Fibroblast of the aortic adventitia (primary cell): ENCODE measurements around the gene MYLK. TPM values are rescaled to one million over a fixed set of nuclear protein-coding genes. Genes with fewer than 3 reads are reported as not detected.
A peak's percentile ranks its signal among the peaks of the same experiment; 100 is the strongest.

Source experiments
- DNase-seq: peaks from one replicate; pipeline ENCODE4 v3.0.0-alpha.2; 2010; ENCODE audit warnings: low read depth
- H3K4me3 ChIP-seq: 2 replicates; pipeline ENCODE4 v1.5.1; 2011; ENCODE audit warnings: low read depth, mild to moderate bottlenecking, control low read depth, low read length, moderate library complexity
- total RNA-seq: library from RNA; depleted of rRNA; stranded (reverse); fragments of >200 nt; gene quantifications from 2 replicates; pipeline ENCODE4 v1.2.3, GENCODE V29; 2012; ENCODE audit warnings: low replicate concordance
- TF ChIP-seq, protein P1 (sequence below): IDR thresholded peaks from 2 replicates; pipeline ENCODE4 v1.5.1; 2011; ENCODE audit warnings: mild to moderate bottlenecking, low read length, control low read depth, inconsistent platforms; ENCODE audit not compliant: insufficient read depth

The MYLK gene
- total RNA-seq, 1 donor: 74.7 TPM

DNA sequence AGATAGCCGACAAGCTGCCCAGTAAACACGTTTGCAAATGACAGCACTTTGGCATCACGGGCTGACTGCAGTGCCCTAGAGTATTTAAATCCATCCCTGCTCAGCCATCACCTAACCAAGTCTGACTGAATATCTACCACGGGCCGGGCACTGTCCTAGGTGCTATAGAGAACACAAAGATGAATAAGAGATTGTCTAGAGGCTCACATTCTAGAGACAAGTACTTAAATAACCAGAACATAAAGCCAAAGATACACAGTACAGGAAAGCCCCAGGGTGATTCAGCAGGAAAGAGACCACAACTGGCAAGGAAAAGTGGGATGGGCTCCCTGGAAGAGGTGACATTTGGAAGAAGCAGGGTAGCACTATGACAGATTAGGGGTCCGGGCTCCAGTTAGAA is 103.5 kb downstream of the MYLK start:
- TF ChIP-seq, protein P1, sequence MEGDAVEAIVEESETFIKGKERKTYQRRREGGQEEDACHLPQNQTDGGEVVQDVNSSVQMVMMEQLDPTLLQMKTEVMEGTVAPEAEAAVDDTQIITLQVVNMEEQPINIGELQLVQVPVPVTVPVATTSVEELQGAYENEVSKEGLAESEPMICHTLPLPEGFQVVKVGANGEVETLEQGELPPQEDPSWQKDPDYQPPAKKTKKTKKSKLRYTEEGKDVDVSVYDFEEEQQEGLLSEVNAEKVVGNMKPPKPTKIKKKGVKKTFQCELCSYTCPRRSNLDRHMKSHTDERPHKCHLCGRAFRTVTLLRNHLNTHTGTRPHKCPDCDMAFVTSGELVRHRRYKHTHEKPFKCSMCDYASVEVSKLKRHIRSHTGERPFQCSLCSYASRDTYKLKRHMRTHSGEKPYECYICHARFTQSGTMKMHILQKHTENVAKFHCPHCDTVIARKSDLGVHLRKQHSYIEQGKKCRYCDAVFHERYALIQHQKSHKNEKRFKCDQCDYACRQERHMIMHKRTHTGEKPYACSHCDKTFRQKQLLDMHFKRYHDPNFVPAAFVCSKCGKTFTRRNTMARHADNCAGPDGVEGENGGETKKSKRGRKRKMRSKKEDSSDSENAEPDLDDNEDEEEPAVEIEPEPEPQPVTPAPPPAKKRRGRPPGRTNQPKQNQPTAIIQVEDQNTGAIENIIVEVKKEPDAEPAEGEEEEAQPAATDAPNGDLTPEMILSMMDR: no peak
- no peak for DNase-seq
- no peak overlapping the region for H3K4me3 ChIP-seq

- DNase-seq: no peak
- TF ChIP-seq, protein P1: no peak
These were observed 104.4 kb downstream of the MYLK start for GRCh38 chr3:123779655-123780231.

DNA sequence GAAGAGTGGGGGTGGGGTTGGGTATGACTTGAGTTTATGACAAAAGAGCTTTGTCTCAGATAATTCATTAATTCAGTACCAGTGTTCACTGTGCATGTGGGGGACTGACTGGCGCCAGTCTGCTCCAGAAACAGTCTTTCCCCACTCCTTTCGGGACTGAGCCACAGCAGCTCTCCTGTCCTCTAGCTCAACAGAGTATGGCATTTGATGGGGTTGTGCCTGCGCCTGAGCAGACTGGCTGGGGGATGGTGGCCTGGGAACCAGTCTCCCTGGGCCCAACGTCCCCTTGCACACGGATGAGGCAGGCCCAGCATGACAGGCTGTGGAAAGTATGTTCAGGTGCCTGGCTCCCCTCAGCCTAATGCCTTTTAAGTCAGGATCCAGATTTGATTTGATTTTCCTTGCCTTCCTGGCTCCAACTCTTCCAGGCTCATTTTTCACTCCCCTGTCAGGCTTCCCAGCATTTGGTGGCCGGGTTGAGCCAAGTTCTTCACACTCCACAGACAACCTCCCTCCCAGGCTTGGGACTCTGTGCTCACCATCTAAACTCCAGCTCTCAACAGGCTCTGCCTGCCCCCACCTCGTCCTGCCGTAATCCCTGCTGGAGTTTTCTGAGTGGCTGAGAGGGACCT is 105.0 kb downstream of the MYLK start:
- peak; percentile 74 for DNase-seq
- no peak overlapping the region for H3K4me3 ChIP-seq
- TF ChIP-seq, protein P1: no peak

More at GRCh38 chr3:123779655-123780231, 104.4 kb downstream of the MYLK start:
- H3K4me3 ChIP-seq: no peak overlapping the region

DNA sequence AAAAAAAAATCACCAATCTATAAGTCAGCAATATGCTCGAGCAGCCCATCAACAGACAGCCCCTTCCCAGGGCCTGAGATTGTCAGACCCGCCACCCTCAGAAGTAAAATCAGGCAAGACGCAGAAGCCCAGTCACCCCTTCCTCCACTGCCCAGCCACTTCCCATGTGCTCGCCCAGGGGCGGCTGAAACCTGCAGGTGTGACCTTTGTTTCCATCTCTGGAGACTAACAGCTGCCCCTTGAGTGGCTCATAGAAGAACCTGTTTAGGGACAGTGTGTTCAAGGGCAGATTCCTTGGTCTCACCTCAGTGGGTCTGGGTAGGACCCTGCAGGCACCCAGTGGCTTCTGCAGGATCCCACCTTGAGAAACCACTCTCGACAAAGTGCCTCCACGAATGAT is 105.6 kb downstream of the MYLK start:
- no peak overlapping the region for H3K4me3 ChIP-seq
- TF ChIP-seq, protein P1: no peak
- DNase-seq: no peak

DNA sequence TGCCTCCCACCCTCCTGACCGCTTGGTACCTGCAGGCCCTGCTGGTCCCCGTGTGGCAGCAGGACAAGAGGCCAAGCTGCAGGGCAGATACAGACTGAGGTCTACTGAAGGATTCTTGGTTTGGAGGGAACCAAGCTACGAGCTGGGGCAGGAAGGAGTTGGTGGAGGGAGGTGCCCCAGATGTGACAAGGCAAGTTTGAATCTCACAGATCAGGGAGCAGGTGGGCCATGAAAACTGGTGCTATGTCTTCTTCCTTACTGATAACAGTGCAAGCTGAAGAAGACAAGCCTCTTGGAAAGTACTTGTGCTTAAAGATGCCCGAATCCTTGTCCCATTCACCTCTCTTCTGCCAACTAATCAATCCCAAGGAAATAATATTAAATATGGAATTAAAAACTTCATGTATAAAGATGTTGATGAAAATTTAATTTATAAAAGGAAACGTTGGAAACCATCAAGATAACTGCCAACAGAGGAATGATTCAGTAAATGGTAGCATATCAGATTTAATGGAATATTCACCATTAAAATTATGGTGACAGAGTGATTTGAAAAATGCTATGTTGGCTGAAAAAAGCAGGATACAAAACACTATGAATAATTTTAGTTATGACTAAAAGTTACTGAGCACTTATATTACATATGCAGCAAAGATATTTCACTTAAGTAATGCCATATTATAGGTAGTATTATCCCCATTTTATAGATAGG is 107.9 kb downstream of the MYLK start:
- TF ChIP-seq, protein P1: no peak
- DNase-seq: no peak
- no peak overlapping the region for H3K4me3 ChIP-seq

GRCh38 chr3:123774474-123774873 is 109.7 kb downstream of the MYLK start:
- TF ChIP-seq, protein P1: no peak
- no peak for DNase-seq
- no peak overlapping the region for H3K4me3 ChIP-seq
